ENCODE results near the gene LRBA. TPM values are rescaled to one million over a fixed set of nuclear protein-coding genes. Genes with fewer than 3 reads are reported as not detected.

The LRBA gene
- total RNA-seq, 2 donors from 2014 or later, result 30.9 to 33.7 TPM

DNA sequence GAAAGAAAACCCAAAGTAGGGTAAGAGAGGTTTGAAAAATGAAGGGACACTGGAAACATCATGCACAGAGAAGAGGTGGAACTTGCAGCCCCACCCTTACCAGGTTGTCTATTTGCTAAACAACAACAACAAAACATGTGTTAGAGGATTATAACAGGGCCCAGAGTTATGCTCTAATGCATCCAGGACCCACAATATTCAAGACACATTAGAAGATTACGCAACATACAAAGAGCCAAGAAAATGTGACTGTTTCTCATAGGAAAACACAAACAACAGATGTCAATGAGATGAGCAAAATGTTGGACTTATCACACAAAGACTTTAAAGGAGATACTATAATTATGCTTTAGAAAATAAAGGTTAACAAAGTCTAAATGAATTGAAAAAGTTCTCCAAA is 128.5 kb downstream of the LRBA start:
- Histone ChIP-seq H3K27ac (no peak overlapping the region), H3K4me1 (ENCODE audit: control insufficient read depth in 1 of 2, low read depth in 2 of 2) (no peaks in the 10 kb centered on the region), H3K4me3 (no peak overlapping the region), H3K36me3 (no peaks in the 10 kb centered on the region), H3K27me3 (replicated peaks; ENCODE audit: insufficient read depth) (no peaks in the 10 kb centered on the region), H3K9me3 (no peaks in the 10 kb centered on the region)
- ATAC-seq (ENCODE audit: insufficient number of reproducible peaks, low FRiP score, low read depth) (no peak), DNase-seq (ENCODE audit: low spot score) (no peak)
- TF ChIP-seq, protein P1, sequence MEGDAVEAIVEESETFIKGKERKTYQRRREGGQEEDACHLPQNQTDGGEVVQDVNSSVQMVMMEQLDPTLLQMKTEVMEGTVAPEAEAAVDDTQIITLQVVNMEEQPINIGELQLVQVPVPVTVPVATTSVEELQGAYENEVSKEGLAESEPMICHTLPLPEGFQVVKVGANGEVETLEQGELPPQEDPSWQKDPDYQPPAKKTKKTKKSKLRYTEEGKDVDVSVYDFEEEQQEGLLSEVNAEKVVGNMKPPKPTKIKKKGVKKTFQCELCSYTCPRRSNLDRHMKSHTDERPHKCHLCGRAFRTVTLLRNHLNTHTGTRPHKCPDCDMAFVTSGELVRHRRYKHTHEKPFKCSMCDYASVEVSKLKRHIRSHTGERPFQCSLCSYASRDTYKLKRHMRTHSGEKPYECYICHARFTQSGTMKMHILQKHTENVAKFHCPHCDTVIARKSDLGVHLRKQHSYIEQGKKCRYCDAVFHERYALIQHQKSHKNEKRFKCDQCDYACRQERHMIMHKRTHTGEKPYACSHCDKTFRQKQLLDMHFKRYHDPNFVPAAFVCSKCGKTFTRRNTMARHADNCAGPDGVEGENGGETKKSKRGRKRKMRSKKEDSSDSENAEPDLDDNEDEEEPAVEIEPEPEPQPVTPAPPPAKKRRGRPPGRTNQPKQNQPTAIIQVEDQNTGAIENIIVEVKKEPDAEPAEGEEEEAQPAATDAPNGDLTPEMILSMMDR (IDR thresholded peaks at IDR 0.05), result no peak

DNA sequence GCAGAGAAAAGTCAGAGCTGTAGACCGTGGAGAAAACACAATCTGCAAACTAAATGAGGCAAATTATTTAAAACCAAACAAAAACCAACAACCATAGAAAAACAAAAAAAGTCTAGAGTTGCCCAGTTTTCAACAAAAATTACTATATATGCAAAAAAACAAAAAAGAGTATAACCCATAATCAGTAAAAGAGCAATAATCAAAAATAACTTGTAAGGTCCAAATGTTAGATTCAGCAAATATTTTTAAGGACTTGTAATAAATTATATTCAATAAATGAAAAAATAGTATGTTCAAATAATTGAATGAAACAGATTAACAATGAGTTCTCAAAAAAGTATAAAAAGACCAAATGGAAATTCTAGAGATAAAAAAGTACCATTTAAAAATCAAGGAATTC is 130.5 kb downstream of the LRBA start:
- Histone ChIP-seq H3K27me3 (replicated peaks; ENCODE audit: insufficient read depth) (no peaks in the 10 kb centered on the region), H3K9me3 (no peaks in the 10 kb centered on the region), H3K36me3 (no peaks in the 10 kb centered on the region), H3K4me3 (no peak overlapping the region), H3K27ac (no peak overlapping the region), H3K4me1 (ENCODE audit: control insufficient read depth in 1 of 2, low read depth in 2 of 2) (no peaks in the 10 kb centered on the region)
- no peak for DNase-seq (ENCODE audit: low spot score)
- TF ChIP-seq, protein P1 (IDR thresholded peaks at IDR 0.05), result no peak
- ATAC-seq (ENCODE audit: insufficient number of reproducible peaks, low FRiP score, low read depth), result no peak

DNA sequence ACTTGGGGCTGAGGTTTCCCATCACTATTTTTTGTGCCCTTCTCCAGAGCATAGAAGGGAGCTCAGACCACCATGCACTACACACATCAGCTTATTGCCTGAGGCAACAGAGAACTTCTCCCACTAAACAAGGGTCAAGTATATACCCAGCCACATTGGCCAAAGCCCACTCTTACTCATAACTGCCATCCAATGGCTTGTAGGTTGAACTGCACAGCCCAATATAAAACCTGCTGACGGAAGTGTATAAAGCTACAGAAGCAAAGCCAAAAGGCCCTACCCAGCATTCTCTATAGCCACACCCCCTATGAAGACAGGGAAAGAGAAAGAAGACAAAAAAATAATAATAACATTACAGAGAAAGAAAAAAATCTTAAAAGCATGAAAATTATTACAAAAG is 139.7 kb downstream of the LRBA start:
- no peaks in the 10 kb centered on the region for H3K36me3 ChIP-seq
- H3K4me3 ChIP-seq, result no peak overlapping the region
- H3K27me3 ChIP-seq (replicated peaks; ENCODE audit: insufficient read depth), result no peaks in the 10 kb centered on the region
- TF ChIP-seq, protein P1 (IDR thresholded peaks at IDR 0.05), result no peak
- no peaks in the 10 kb centered on the region for H3K4me1 ChIP-seq (ENCODE audit: control insufficient read depth in 1 of 2, low read depth in 2 of 2)
- ATAC-seq (ENCODE audit: insufficient number of reproducible peaks, low FRiP score, low read depth), result no peak
- H3K27ac ChIP-seq, result no peak overlapping the region
- H3K9me3 ChIP-seq, result no peaks in the 10 kb centered on the region
- no peak for DNase-seq (ENCODE audit: low spot score)

DNA sequence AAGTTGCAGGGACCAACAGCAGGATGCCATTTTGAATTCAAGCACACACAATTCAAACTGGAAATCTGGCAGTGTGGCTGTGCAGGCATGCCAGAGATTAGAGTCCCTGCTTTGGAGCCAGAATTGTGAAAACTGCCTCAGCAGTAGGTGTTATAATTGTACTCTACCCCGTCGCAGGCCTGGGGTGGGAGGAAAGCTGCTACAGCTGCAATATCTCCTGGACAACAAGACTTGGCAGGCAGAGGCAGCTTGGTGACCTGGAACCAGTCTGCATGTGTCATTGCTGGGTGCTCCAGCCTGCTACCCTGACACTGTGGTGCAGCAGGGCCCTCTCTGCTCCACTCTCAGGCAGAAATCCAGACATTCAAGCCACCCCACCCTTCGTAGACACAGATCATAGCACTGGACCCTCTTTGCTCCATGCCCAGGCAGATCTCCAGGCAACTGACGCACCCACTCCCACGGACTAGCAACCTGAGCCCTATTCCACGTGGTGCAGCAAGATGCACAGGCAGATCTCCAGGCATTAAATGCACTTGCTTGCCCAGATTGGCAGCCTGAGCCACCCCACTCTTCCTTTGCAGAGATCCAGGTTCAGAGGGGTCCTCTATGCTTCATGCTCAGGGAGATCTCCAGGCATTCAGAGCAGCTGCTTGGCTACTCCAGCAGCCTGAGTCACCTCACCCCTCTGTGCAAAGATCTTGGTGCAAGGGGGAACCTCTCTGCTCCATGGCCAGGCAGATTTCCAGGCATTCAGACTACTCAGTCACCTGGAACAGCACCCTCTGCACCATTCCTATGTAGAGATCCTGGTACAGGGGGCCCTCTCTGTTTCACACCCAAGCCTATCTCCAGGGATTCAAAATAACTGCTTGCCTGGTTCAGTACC is 140.5 kb downstream of the LRBA start:
- H3K36me3 ChIP-seq, result no peaks in the 10 kb centered on the region
- H3K27me3 ChIP-seq (replicated peaks; ENCODE audit: insufficient read depth), result no peaks in the 10 kb centered on the region
- no peak overlapping the region for H3K4me3 ChIP-seq
- no peak for ATAC-seq (ENCODE audit: insufficient number of reproducible peaks, low FRiP score, low read depth)
- H3K9me3 ChIP-seq, result no peaks in the 10 kb centered on the region
- H3K27ac ChIP-seq, result no peak overlapping the region
- H3K4me1 ChIP-seq (ENCODE audit: control insufficient read depth in 1 of 2, low read depth in 2 of 2), result no peaks in the 10 kb centered on the region
- DNase-seq (ENCODE audit: low spot score), result no peak
- TF ChIP-seq, protein P1 (IDR thresholded peaks at IDR 0.05), result no peak

DNA sequence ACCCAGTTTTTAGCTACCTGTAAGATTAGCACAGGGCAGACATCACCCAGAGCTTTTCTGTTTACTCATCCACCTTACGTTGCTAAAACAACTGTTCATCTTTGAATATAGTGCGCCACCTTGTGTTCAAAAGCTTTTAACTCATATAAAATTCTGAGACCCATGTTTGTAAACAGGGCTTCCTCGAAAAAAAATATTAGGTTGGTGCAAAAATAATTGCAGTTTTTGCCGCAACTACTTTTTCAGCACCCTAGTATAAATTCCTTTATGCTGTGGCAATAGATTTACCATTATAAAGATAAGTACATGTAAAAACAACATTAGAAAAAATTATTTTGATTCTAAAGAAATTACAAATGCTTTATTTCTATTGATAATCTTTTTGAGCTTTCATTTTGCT is 147.9 kb downstream of the LRBA start:
- ATAC-seq (ENCODE audit: insufficient number of reproducible peaks, low FRiP score, low read depth) (no peak), DNase-seq (ENCODE audit: low spot score) (no peak)
- TF ChIP-seq, protein P1 (IDR thresholded peaks at IDR 0.05), result peak; percentile 60
- H3K9me3 ChIP-seq, result no peaks in the 10 kb centered on the region
- H3K4me3 ChIP-seq, result no peak overlapping the region
- H3K27me3 ChIP-seq (replicated peaks; ENCODE audit: insufficient read depth), result no peaks in the 10 kb centered on the region
- H3K27ac ChIP-seq, result no peak overlapping the region
- no peaks in the 10 kb centered on the region for H3K36me3 ChIP-seq
- no peaks in the 10 kb centered on the region for H3K4me1 ChIP-seq (ENCODE audit: control insufficient read depth in 1 of 2, low read depth in 2 of 2)

Measured in thoracic aorta (tissue), 2 donors.